Hepatocyte (in vitro differentiated cells): Measurements from ENCODE around the gene PKLR.

Experiments
- CTCF ChIP-seq: fragments of 200-600 bp; sonication (generic); IDR thresholded peaks from 2 replicates; pipeline ENCODE4 v1.5.1; 2016; ENCODE audit warnings: antibody characterized with exemption, mild to moderate bottlenecking; ENCODE audit not compliant: poor library complexity
- EZH2phosphoT487 ChIP-seq: fragments of 200-600 bp; sonication (generic); IDR thresholded peaks from one replicate; pipeline ENCODE4 v1.6.1; 2018; ENCODE audit warnings: antibody characterized with exemption, mild to moderate bottlenecking, low read depth, moderate library complexity; ENCODE audit not compliant: unreplicated experiment, severe bottlenecking

- TF ChIP-seq CTCF (no peak), EZH2phosphoT487 (no peak)
Measured at GRCh38 chr1:155260276-155260675, 41.0 kb downstream of the PKLR start.
